ENCODE data around the gene ANTXR2.

DNA sequence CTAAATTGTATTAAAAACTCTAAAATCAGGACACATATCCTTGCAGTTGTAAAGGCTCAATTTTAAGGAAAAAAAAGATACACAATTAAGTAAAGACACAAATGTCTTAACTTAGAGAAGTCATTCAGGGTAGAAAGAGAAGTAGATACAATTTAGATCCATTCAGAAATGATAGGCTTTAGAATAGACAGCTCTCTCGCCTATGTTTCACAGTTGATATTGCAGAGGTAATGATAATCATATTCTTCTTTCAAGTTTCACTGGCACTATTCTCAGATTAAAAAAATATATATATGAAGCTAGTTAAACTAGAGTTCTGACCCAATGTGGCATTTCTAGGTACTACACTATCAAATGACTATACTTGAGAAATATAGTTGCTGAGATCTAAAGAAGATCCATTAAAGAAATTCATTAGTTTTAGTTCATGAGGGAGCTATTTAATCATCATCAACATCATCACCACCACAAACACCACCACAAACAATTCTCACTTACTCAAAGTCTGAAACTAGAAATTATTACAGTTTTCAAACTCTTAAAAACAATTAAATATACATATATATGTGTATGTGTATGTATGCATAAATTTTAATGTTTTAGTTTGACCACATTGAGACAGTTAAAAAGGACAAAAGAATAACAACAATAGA is 93.1 kb downstream of the ANTXR2 start:
- TF ChIP-seq, protein P1, sequence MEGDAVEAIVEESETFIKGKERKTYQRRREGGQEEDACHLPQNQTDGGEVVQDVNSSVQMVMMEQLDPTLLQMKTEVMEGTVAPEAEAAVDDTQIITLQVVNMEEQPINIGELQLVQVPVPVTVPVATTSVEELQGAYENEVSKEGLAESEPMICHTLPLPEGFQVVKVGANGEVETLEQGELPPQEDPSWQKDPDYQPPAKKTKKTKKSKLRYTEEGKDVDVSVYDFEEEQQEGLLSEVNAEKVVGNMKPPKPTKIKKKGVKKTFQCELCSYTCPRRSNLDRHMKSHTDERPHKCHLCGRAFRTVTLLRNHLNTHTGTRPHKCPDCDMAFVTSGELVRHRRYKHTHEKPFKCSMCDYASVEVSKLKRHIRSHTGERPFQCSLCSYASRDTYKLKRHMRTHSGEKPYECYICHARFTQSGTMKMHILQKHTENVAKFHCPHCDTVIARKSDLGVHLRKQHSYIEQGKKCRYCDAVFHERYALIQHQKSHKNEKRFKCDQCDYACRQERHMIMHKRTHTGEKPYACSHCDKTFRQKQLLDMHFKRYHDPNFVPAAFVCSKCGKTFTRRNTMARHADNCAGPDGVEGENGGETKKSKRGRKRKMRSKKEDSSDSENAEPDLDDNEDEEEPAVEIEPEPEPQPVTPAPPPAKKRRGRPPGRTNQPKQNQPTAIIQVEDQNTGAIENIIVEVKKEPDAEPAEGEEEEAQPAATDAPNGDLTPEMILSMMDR (IDR thresholded peaks at IDR 0.05; ENCODE audit: low read length), result no peak
- no peak for TF ChIP-seq EZH2 (IDR thresholded peaks at IDR 0.05; ENCODE audit: borderline replicate concordance, low read length)
